Natural killer cell (primary cell): ENCODE results near the gene SEC31B. TPM values are rescaled to one million over a fixed set of nuclear protein-coding genes. Genes with fewer than 3 reads are reported as not detected.

Source experiments
- ATAC-seq, 3 donors: fragments of 150-1000 bp in 2 of 3; fragments of 200-7000 bp in 1 of 3; cut with Tn5 transposase; 1 replicate in 1 of 3; 2 replicates in 2 of 3; pipeline ENCODE4 v1.10.0; 2021; ENCODE audit warnings: mild to moderate bottlenecking in 2 of 3, moderate library complexity in 2 of 3
- DNase-seq, 2 donors: peaks; one replicate each; pipeline versions ENCODE4 v3.0.0 to v3.0.0-alpha.2; 2013 to 2021; ENCODE audit warnings: mixed read lengths in 1 of 2
- H3K27ac ChIP-seq: one replicate; pipeline ENCODE4 v1.5.1; 2013; ENCODE audit warnings: mild to moderate bottlenecking, low read length
- H3K27me3 ChIP-seq: one replicate; pipeline ENCODE4 v1.6.1; 2013; ENCODE audit warnings: low read length; ENCODE audit not compliant: control insufficient read depth, insufficient read depth
- H3K36me3 ChIP-seq: one replicate; pipeline ENCODE4 v1.6.1; 2013; ENCODE audit warnings: low read length; ENCODE audit not compliant: control insufficient read depth, insufficient read depth
- H3K4me1 ChIP-seq: one replicate; pipeline ENCODE4 v1.6.1; 2013; ENCODE audit warnings: low read length; ENCODE audit not compliant: control insufficient read depth, insufficient read depth
- H3K4me3 ChIP-seq: one replicate; pipeline ENCODE4 v1.5.1; 2013; ENCODE audit warnings: low read length
- H3K9me3 ChIP-seq: one replicate; pipeline ENCODE4 v1.6.1; 2013; ENCODE audit warnings: low read length; ENCODE audit not compliant: control insufficient read depth, insufficient read depth
- H3K27ac Mint-ChIP-seq, 2 donors: one replicate each; pipeline ENCODE4 v1.8.0; 2022; ENCODE audit warnings: mild to moderate bottlenecking in 2 of 2, mixed read lengths in 2 of 2, moderate library complexity in 1 of 2
- H3K27me3 Mint-ChIP-seq, 2 donors: one replicate each; pipeline ENCODE4 v1.8.0; 2022; ENCODE audit warnings: low read depth in 2 of 2, mixed read lengths in 2 of 2
- H3K36me3 Mint-ChIP-seq: one replicate; pipeline ENCODE4 v1.8.0; 2022; ENCODE audit warnings: mixed read lengths
- H3K4me1 Mint-ChIP-seq, 2 donors: one replicate each; pipeline ENCODE4 v1.8.0; 2022; ENCODE audit warnings: mixed read lengths in 2 of 2
- H3K4me3 Mint-ChIP-seq: one replicate; pipeline ENCODE4 v1.8.0; 2022; ENCODE audit warnings: mild to moderate bottlenecking, moderate library complexity, mixed read lengths
- H3K9me3 Mint-ChIP-seq, 2 donors: one replicate each; pipeline ENCODE4 v1.8.0; 2022; ENCODE audit warnings: mixed read lengths in 2 of 2
- CTCF ChIP-seq: fragments of 200-600 bp; IDR thresholded peaks from one replicate; pipeline ENCODE4 v1.8.0; 2022; ENCODE audit warnings: antibody characterized with exemption
- WGBS: methylation state at CpG from one replicate; pipeline ENCODE4 v1.1.7; 2013; ENCODE audit warnings: missing lambda C conversion rate; ENCODE audit not compliant: insufficient coverage; 5-methylcytosine and 5-hydroxymethylcytosine counted together
- intact Hi-C: fragments of 100-400 bp; cut with micrococcal nuclease; formaldehyde crosslinking; loops from one replicate; pipeline ENCODE4 v1.14.2; 2022
- total RNA-seq, 4 donors: library from RNA; stranded (reverse); fragments of 120-200 nt in 1 of 4; gene quantifications; one replicate each; pipeline versions ENCODE4 v1.2.3 to v1.2.4, GENCODE V29; 2013 to 2022

The SEC31B gene
- total RNA-seq, 3 donors from 2014 or later (not counting 1 experiment from before 2014, with no cell fraction given), result 32.6 to 38.6 (median 38.1) TPM

DNA sequence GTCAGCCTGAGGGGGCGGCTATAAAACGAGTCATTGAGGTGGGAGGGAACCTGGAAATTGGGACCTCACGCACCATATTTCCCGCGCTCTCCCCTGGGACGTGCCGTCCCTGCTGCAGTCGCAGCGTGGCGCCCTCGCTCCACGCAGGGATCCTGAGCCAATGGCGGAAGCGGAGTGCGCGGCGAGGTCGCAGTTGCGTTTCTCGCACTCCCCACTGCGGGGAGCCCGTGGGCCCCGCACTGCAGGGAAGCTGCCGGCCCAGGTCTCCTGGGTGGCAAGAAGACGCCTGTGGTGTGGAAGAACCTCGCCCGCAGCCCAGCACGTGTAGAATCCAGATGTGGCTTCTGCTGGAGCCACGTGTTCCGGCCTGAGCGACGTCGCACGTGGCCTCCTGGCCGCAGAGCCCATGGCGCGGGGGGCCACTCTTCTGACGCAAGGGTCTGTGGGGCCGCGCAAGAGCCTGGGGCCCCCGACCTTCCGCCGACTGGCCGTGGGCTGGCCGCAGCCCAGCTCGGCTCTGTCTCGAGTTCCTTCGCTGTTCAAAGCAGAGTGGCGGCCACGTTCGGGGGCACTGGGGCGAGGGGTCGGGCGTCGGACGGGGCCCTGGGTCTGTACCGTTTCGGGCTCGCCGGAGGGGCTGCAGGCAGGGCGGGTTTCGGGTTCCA is 42.5 kb upstream of the SEC31B start:
- Mint-ChIP-seq H3K27ac (peak overlapping the region in 1 of 2 donors; percentile 19), H3K36me3 (no peaks in the 10 kb centered on the region), H3K27me3 (peaks cover 30 to 37% of the 10 kb centered on the region in 2 donors), H3K9me3 (no peaks in the 10 kb centered on the region), H3K4me1 (peaks cover 10 to 26% of the 10 kb centered on the region in 2 donors), H3K4me3 (peak overlapping the region; percentile 60)
- DNase-seq (peak; percentile 72 to 91), ATAC-seq (peak; percentile 94 to 99 (median 98))
- Histone ChIP-seq H3K4me1 (peaks cover 15% of the 10 kb centered on the region), H3K36me3 (no peaks in the 10 kb centered on the region), H3K27ac (no peak overlapping the region), H3K4me3 (no peak overlapping the region), H3K9me3 (no peaks in the 10 kb centered on the region), H3K27me3 (peaks cover 12% of the 10 kb centered on the region)
- TF ChIP-seq CTCF, result peak; percentile 97
- intact Hi-C loops, result loop anchor here (1.0 to 10.0 kb wide), 3 partner anchors 181 to 373 kb away; no protein-coding TSS in a partner anchor
- 9% methylated on average over 62 of the region's 62 CpGs for WGBS

DNA sequence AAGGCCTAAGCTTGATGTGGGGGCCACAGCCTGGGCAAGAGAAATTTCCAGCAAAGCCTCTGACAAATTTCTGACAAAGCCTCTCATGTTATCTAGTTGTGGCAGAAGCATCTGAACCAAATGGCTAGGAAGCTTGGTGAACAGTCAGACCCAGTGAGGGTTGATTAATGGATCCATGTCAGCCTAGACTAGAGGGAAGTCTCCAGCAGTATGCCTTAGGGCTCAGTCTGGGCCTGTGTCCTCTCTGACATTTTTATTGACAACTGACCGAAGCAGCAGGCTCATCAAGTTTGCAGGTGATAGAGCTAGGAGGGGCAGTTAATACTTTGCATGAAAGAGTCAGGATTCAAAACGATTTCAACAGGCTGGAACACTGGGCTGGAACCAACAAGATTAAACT is 41.3 kb upstream of the SEC31B start:
- DNase-seq (no peak), ATAC-seq (no peak)
- Histone ChIP-seq H3K9me3 (no peaks in the 10 kb centered on the region), H3K27ac (no peak overlapping the region), H3K27me3 (peaks cover 12% of the 10 kb centered on the region), H3K4me3 (no peak overlapping the region), H3K36me3 (peaks cover 4% of the 10 kb centered on the region), H3K4me1 (peaks cover 15% of the 10 kb centered on the region)
- intact Hi-C loops, result loop anchor here (5.0 to 10.0 kb wide), 2 partner anchors 266 to 374 kb away; no protein-coding TSS in a partner anchor
- TF ChIP-seq CTCF, result no peak
- Mint-ChIP-seq H3K9me3 (no peaks in the 10 kb centered on the region), H3K27me3 (peaks cover 19 to 25% of the 10 kb centered on the region in 2 donors), H3K36me3 (no peaks in the 10 kb centered on the region), H3K4me1 (peaks cover 15 to 26% of the 10 kb centered on the region in 2 donors), H3K27ac (no peak overlapping the region), H3K4me3 (peak overlapping the region; percentile 60)
- WGBS, result 81% methylated on average over 2 of the region's 2 CpGs

- no peak overlapping the region for H3K4me3 Mint-ChIP-seq
- H3K4me1 Mint-ChIP-seq, result peaks cover 15 to 26% of the 10 kb centered on the region in 2 donors
Observed at GRCh38 chr10:100560248-100560647, 40.6 kb upstream of the SEC31B start.

More at GRCh38 chr10:100560248-100560647, 40.6 kb upstream of the SEC31B start:
- no peaks in the 10 kb centered on the region for H3K9me3 Mint-ChIP-seq
- intact Hi-C loops, result loop anchor here (5.0 to 10.0 kb wide), 2 partner anchors 267 to 375 kb away; no protein-coding TSS in a partner anchor
- H3K27me3 ChIP-seq, result peaks cover 9% of the 10 kb centered on the region
- H3K36me3 Mint-ChIP-seq, result no peaks in the 10 kb centered on the region
- peaks cover 17 to 20% of the 10 kb centered on the region in 2 donors for H3K27me3 Mint-ChIP-seq
- no peak overlapping the region for H3K27ac Mint-ChIP-seq
- DNase-seq (no peak), ATAC-seq (no peak)
- H3K4me3 ChIP-seq, result no peak overlapping the region
- no peaks in the 10 kb centered on the region for H3K9me3 ChIP-seq
- peaks cover 15% of the 10 kb centered on the region for H3K4me1 ChIP-seq
- peaks cover 5% of the 10 kb centered on the region for H3K36me3 ChIP-seq
- WGBS, result 100% methylated on average over 1 of the region's 1 CpG
- no peak for TF ChIP-seq CTCF
- no peak overlapping the region for H3K27ac ChIP-seq
